ENCODE data around the gene PDE4DIP.
"Not testable (repeated sequence)": the region's sequence is repeated elsewhere in the genome, so short reads cannot be mapped to it uniquely, and the experiment has no call there.

DNA sequence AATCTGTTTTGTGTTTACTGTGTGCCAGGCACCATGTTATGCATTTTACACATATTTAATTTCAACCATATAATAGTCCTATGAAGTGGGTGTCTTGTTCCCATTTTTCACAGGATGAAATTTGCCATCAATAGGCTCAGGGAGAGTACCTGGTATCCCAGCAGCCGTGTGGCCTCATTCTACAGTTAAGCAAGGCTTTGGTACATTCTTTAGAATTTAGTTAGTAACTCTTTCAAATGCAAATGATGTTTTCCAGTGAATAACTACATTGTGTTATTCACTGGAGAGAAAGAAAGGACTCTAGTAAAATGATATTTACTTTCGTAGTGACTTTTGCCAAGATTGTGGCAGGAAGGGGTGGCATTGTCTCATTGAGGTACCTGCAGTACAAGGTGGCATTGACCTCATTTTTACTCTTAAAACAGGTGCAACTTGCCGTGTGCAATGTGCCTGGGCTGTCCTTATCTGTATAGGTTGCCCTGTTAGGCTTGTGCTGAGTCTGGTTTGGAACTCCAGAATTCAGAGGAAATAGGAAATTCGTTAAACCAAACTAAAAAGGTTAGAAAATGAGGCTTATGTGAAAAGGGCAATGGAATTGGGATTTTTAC is 65.1 kb downstream of the PDE4DIP start:
- TF ChIP-seq, protein P1, sequence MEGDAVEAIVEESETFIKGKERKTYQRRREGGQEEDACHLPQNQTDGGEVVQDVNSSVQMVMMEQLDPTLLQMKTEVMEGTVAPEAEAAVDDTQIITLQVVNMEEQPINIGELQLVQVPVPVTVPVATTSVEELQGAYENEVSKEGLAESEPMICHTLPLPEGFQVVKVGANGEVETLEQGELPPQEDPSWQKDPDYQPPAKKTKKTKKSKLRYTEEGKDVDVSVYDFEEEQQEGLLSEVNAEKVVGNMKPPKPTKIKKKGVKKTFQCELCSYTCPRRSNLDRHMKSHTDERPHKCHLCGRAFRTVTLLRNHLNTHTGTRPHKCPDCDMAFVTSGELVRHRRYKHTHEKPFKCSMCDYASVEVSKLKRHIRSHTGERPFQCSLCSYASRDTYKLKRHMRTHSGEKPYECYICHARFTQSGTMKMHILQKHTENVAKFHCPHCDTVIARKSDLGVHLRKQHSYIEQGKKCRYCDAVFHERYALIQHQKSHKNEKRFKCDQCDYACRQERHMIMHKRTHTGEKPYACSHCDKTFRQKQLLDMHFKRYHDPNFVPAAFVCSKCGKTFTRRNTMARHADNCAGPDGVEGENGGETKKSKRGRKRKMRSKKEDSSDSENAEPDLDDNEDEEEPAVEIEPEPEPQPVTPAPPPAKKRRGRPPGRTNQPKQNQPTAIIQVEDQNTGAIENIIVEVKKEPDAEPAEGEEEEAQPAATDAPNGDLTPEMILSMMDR (conservative IDR thresholded peaks at IDR 0.05; ENCODE audit: low read length), result not testable (repeated sequence)
- TF ChIP-seq EZH2phosphoT487 (IDR thresholded peaks at IDR 0.05; ENCODE audit: borderline replicate concordance, low read depth, low read length), result not testable (repeated sequence)
